Peyer's patch (tissue), 4 donors: Measurements from ENCODE around the gene SPRED2.

Experiments
- CTCF ChIP-seq, 6 experiments: fragments of 450-650 bp in 4 of 6; fragments of 200-600 bp in 2 of 6; sonication (generic) in 1 of 6; IDR thresholded peaks; one replicate each; pipeline ENCODE4 v1.5.1; 2017 to 2019; ENCODE audit warnings: antibody characterized with exemption in 6 of 6, mild to moderate bottlenecking in 3 of 6, moderate library complexity in 1 of 6
- POLR2A ChIP-seq, 2 donors: fragments of 450-650 bp; IDR thresholded peaks; one replicate each; pipeline ENCODE4 v1.5.1; 2017; ENCODE audit warnings: antibody characterized with exemption in 2 of 2, mild to moderate bottlenecking in 2 of 2, moderate library complexity in 2 of 2

- TF ChIP-seq CTCF (IDR thresholded peaks at IDR 0.05) (no peak), POLR2A (IDR thresholded peaks at IDR 0.05) (no peak)
Measured at GRCh38 chr2:65351948-65352595, 80.3 kb downstream of the SPRED2 start.
